HG02763 (cell line): ENCODE results near the gene AKR1A1.
"Not testable (repeated sequence)": the region's sequence is repeated elsewhere in the genome, so short reads cannot be mapped to it uniquely, and the experiment has no call there.

Source experiments
- ATAC-seq: cut with Tn5 transposase; IDR thresholded peaks from one replicate; pipeline ENCODE4 v1.9.1; 2021; ENCODE audit warnings: mild to moderate bottlenecking, moderate library complexity; ENCODE audit not compliant: unreplicated experiment

AKR1A1 gene

DNA sequence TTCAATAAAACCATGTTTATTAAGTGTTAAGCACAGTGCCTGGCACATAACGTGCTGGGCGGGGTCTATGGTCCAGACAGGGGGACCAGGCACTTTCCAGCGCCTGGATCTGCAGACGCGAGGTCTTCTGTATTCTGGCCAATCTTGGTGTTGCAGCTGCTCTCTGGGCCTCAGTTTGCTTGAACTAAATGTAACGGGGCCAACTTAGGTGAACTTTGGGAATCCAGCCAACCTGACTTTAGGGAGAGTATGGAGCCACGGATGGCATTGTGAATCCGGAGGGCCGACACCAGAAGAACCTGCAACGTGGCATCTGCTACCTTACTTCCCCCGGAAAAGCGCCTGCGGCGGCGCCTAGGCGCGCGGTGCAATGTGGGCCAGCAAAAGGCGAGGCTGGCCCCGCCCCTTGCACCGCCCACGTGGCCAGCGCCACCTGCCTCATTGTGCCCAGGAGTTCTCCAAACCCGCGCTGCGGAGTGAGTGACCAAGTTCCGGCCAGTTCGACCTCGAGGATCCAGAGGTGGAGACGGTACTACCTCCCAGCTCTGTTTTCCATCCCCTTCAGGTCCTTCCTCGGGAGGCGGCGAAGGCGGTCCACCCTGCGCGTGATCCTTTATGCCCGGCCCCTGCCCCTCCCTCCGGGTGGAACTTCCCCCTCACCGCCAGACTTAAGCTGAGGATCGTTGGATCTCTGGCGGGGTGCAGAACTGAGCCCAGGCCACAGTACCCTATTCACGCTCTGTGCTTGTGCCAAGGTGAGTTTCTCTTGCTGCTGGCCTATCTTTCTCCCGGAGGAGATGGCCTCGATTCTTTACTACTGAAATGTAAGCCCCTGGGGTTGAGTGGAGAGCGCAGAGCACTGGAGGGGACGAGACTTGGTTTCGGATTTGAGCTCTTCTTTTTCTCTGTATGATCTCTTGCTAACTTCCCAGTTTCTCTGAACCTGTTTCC is at the start of gene AKR1A1:
Gene AKR1A1 (plus strand): TSS at position 426 of the 951 bp plus-strand sequence. CDS start 10,969 bp downstream, outside the sequence.
- ATAC-seq = peak; percentile 90

GRCh38 chr1:45501505-45501859 is 49.1 kb upstream of the AKR1A1 start:
- ATAC-seq = no peak

DNA sequence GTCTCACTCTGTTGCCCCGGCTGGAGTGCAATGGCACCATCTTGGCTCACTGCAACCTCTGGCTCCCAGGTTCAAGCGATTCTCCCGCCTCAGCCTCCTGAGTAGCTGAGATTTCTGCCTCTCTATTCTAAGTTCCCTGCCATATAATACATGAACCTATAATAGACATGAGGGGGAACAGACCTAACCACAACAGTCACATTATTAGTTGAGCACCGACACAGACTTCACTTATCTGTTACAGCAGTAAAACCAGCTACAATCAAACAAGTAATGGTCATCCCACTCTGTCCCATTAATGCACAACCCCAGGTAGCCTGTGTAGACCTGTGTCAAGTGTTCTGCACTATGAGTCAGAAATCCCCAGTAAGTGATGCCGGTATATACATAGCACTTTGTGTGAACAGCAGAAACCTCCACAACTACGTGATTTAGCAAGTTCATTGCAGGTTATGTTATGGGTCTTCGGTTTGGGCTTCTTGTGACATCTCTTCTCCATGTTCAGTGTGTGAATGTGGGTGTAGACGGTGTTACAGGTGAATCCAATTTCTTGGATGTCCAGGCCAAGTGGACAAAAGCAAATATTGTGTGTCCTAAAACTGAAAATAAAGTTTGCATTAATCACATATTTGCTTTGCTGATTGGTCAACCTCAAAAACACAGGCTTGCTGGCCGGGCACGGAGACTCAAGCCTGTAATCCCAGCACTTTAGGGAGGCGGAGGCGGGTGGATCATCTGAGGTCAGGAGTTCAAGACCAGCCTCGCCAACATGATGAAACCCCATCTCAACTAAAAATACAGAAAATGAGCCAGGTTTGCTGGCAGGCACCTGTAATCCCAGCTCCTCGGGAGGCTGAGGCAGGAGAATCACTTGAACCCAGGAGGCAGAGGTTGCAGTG is 46.9 kb upstream of the AKR1A1 start:
- ATAC-seq = no peak

- ATAC-seq = no peak
Measured at GRCh38 chr1:45507195-45507594, 43.4 kb upstream of the AKR1A1 start.

- ATAC-seq = no peak
Measured at GRCh38 chr1:45507893-45508292, 42.7 kb upstream of the AKR1A1 start.

DNA sequence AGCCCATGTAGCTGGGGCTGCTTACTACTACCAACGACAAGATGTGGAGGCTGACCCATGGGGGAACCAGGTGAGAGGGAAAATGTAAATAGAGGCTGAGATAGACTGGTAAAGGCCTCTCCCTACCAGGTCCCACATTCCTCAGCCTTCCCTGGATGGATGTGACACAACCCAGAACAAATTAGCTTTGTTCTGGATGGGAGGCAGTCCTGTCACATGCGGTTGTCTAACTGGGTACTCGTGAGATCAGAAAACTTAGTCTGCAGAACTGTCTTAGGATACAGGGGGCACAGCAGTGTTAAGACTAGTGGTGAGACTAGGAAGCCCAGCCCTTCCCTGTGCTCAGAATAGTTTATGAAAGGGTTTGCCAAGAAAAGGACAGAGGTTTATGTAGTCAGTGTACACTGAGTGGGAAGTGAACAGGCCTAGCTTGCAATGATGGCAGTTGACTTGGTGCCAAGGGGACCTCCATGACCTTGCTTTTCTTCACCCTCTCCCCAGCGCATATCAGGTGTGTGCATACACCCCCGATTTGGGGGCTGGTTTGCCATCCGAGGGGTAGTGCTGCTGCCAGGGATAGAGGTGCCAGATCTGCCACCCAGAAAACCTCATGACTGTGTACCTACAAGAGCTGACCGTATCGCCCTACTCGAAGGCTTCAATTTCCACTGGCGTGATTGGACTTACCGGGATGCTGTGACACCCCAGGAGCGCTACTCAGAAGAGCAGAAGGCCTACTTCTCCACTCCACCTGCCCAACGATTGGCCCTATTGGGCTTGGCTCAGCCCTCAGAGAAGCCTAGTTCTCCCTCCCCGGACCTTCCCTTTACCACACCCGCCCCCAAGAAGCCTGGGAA is 42.1 kb upstream of the AKR1A1 start:
- ATAC-seq = no peak

DNA sequence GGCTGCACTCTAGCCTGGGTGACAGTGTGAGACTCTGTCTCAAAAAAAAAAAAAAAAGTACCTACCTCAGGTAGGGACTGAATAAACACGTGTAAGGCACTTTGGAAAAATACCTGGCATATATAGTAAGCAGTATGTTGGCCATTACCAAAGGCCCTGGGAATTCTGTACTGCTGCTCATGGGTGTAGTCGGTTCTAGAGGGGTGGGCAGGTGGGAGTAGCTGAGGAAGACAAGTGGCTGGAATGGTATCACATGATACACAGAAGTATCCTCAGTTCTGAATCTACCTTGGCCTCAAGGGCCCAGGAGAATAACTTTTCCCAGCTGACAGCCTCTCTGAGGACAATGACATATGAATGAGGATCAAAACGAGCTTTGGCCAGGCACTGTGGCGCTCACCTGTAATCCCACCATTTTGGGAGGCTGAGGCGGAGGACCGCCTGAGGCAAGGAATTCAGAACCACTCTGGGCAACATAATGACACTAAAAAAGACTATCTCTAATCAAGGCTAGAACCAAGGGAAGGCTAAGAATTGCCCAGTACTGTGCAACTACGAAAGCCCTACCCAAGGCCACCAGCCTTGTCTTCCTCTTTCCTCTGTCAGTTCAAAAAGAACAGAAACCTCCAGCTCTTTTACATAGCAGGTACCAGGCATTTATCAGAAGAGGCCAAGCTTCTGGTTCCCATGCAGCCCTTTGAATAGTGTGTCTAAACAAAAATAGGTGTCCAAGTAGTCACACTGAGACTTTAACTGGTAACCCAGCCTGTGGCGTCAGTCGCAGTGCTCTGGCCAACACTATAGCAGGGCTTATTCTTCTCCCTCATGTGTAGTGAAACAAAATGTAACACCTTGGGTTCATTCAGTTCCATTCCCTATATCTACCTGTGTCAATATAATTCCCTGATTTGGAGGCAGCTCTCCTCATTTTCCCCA is 40.3 kb upstream of the AKR1A1 start:
- no peak for ATAC-seq

DNA sequence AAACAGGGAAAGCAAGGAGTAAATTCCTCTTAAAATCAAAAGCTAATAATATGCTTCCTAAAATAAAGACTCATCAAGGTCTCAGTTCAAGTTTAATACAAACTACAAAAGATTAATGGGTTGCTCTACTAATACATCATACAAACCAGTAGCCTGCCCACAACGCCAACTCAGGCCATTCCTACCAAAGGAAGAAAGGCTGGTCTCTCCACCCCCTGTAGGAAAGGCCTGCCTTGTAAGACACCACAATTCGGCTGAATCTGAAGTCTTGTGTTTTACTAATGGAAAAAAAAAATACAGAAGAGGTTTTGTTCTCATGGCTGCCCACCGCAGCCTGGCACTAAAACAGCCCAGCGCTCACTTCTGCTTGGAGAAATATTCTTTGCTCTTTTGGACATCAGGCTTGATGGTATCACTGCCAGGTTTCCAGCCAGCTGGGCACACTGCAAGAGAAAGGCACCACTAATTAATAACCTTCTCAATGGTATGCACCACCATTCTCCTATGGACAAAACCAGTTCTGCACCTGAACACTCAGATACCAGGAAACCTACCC is 39.6 kb upstream of the AKR1A1 start:
- no peak for ATAC-seq

DNA sequence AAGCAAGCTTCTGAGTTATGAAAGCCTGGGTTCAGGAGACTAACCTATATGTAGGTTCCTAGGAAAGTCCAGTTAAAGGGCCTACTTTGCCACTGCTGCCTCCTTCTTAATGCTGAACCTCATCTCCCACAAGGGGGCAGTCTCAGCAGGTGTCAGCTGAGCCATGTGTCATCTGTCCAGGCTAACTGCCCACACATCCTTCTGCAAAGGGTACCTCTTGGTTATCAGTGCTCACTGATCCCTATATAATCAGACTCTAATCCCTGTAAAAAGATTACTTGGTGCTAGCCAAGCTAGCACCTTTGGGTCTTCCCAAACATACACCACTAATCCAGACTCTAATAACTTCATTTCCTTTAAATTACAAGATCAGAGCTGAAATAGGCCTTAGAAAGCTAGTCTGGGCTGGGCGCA is 38.0 kb upstream of the AKR1A1 start:
- ATAC-seq = peak; percentile 61

DNA sequence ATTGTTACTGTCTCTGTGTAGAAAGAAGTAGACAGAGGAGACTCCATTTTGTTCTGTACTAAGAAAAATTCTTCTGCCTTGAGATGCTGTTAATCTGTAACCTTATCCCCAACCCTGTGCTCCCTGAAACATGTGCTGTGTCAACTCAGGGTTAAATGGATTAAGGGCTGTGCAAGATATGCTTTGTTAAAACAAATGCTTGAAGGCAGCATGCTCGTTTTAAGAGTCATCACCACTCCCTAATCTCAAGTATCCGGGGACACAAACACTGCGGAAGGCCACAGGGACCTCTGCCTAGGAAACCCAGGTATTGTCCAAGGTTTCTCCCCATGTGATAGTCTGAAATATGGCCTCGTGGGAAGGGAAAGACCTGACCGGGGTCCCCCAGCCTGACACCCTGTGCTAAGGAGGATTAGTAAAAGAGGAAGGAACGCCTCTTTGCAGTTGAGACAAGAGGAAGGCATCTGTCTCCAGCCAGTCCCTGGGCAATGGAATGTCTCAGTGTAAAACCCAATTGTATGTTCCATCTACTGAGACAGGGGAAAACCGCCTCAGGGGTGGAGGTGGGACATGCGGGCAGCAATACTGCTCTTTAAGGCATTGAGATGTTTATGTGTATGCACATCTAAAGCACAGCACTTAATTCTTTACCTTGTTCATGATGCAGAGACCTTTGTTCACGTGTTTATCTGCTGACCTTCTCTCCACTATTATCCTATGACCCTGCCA is 36.9 kb upstream of the AKR1A1 start:
- not testable (repeated sequence) for ATAC-seq

DNA sequence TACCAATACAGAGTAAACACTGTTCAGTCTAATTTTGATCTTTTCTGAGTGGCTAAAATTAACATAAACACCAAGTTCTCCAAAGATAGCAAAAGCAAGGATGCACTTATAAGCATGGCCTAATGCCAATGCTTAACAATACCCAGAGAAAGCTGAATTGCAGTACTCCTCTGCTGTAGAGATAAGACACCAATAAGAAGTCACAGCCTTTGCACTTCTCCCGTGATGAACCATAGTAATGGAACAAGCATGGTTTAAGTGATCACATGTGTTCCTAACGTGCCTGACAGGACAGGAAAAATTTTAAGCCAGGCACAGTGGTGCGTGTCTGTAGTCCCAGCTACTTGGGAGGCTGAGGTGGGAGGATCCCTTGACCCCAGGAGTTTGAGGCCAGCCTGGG is 34.6 kb upstream of the AKR1A1 start:
- ATAC-seq = no peak

- no peak for ATAC-seq
Measured at GRCh38 chr1:45516465-45516864, 34.2 kb upstream of the AKR1A1 start.

DNA sequence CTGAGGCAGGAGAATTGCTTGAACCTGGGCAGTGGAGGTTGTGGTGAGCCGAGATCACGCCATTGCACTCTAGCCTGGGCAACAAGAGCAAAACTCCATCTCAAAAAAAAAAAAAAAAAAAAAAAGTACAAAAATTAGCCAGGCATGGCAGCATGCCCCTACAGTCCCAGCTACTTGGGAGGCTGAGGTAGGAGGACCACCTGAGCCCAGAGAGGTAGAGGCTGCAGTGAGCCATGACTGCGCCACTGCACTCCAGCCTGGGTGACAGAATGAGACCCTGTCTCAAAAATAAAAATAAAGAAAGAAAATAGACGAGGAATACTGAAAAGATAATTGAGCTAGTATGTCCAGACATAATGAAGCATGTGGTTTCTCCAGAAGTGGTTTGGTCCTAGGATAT is 32.3 kb upstream of the AKR1A1 start:
- not testable (repeated sequence) for ATAC-seq

DNA sequence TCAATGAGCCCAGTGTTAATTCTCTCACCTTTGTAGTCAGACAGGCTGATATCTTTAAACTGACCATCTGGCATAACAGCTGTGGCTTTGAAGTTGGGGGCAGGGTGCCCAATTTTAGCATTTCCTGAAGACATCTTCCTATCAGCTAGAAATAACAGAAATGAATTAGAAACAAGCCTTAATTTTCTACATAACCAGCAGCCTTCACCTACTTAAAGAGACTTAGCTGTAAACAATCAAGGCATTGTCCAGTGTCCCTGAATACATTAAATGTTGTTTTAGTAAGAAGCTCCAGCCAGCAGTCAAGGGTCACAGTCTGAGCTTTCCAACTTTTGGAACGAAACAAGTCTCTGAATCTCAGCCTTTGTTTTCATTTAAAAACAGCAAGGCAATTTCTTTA is 31.7 kb upstream of the AKR1A1 start:
- ATAC-seq = no peak

- not testable (repeated sequence) for ATAC-seq
Measured at GRCh38 chr1:45519774-45520173, 30.9 kb upstream of the AKR1A1 start.

GRCh38 chr1:45521413-45522323 is 29.0 kb upstream of the AKR1A1 start, which contains the start of gene PRDX1:
PRDX1 (minus strand) TSS chr1:45521884; CDS start chr1:45519043, 2,841 bp downstream.
- peak; percentile 82 for ATAC-seq

DNA sequence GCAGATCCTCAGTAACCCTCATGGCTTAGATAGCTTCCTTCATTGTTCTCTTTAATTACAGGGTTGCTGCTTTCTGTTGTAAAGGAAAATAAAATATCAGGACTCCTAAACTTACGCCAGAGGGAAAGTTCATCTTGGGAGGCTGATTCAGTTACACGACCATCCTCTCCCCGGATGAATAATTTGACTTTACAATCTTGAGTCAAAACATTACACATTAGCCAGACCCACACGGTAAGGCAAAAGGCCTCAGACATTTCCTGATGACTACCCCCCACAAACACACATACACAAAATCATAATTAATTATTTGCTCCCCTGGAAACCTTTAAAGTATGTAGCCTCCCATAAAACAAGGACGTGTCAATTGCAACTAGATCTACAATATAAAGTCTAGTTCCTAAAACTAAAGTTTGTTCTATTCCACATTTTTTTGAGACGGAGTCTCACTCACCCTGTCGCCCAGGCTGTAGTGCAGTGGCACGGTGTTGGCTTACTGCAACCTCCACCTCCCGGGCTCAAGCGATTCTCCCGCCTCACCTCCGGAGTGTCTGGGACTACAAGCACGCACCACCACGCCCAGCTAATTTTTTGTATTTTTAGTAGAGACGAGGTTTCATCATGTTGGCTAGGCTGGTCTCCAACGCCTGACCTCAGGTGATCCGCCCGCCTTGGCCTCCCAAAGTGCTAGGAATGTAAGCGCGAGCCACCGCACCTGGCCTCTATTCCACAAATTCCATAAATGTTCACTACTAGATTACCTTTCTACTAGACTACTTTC is 28.1 kb upstream of the AKR1A1 start:
- no peak for ATAC-seq
